ENCODE results near the gene SYCP2L. TPM values are rescaled to one million over a fixed set of nuclear protein-coding genes. Genes with fewer than 3 reads are reported as not detected.

Gene SYCP2L
- total and polyA plus RNA-seq, 2 experiments from 2014 or later: 10.5 to 11.0 TPM

DNA sequence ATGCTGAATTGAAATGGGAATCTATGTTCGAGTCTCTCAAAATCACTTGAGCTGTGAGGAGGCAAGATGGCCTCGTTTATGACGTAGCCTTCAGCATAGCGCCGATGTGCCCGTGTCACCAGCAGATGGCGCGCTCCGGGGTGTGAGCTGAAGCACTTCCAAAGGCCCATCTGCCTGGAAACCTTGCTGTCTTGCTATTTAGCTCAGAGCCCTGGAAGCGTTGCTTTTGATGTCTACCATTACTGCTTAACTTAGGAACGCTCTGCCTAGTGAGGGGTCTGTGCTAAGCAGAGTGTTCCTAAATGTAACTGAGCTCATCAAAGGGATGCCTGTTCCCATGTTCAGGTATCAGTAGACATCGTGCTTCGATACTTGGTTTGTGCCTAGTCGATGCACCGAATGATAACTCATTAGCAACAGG, 67.7 kb downstream of the SYCP2L start (continued):
- TF ChIP-seq, protein P1, sequence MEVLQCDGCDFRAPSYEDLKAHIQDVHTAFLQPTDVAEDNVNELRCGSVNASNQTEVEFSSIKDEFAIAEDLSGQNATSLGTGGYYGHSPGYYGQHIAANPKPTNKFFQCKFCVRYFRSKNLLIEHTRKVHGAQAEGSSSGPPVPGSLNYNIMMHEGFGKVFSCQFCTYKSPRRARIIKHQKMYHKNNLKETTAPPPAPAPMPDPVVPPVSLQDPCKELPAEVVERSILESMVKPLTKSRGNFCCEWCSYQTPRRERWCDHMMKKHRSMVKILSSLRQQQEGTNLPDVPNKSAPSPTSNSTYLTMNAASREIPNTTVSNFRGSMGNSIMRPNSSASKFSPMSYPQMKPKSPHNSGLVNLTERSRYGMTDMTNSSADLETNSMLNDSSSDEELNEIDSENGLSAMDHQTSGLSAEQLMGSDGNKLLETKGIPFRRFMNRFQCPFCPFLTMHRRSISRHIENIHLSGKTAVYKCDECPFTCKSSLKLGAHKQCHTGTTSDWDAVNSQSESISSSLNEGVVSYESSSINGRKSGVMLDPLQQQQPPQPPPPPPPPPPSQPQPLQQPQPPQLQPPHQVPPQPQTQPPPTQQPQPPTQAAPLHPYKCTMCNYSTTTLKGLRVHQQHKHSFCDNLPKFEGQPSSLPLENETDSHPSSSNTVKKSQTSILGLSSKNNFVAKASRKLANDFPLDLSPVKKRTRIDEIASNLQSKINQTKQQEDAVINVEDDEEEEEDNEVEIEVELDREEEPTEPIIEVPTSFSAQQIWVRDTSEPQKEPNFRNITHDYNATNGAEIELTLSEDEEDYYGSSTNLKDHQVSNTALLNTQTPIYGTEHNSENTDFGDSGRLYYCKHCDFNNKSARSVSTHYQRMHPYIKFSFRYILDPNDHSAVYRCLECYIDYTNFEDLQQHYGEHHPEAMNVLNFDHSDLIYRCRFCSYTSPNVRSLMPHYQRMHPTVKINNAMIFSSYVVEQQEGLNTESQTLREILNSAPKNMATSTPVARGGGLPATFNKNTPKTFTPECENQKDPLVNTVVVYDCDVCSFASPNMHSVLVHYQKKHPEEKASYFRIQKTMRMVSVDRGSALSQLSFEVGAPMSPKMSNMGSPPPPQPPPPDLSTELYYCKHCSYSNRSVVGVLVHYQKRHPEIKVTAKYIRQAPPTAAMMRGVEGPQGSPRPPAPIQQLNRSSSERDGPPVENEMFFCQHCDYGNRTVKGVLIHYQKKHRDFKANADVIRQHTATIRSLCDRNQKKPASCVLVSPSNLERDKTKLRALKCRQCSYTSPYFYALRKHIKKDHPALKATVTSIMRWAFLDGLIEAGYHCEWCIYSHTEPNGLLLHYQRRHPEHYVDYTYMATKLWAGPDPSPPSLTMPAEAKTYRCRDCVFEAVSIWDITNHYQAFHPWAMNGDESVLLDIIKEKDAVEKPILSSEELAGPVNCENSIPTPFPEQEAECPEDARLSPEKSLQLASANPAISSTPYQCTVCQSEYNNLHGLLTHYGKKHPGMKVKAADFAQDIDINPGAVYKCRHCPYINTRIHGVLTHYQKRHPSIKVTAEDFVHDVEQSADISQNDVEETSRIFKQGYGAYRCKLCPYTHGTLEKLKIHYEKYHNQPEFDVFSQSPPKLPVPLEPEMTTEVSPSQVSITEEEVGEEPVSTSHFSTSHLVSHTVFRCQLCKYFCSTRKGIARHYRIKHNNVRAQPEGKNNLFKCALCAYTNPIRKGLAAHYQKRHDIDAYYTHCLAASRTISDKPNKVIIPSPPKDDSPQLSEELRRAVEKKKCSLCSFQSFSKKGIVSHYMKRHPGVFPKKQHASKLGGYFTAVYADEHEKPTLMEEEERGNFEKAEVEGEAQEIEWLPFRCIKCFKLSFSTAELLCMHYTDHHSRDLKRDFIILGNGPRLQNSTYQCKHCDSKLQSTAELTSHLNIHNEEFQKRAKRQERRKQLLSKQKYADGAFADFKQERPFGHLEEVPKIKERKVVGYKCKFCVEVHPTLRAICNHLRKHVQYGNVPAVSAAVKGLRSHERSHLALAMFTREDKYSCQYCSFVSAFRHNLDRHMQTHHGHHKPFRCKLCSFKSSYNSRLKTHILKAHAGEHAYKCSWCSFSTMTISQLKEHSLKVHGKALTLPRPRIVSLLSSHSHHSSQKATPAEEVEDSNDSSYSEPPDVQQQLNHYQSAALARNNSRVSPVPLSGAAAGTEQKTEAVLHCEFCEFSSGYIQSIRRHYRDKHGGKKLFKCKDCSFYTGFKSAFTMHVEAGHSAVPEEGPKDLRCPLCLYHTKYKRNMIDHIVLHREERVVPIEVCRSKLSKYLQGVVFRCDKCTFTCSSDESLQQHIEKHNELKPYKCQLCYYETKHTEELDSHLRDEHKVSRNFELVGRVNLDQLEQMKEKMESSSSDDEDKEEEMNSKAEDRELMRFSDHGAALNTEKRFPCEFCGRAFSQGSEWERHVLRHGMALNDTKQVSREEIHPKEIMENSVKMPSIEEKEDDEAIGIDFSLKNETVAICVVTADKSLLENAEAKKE (CRISPR knock-in tag; IDR thresholded peaks at IDR 0.05): 0 out of 2 replicates have a peak, but pooled peaks have one; percentile 4
- TF ChIP-seq POLR2AphosphoS5 (IDR thresholded peaks at IDR 0.05; ENCODE audit: low read depth) (no peak), EZH2phosphoT487 (IDR thresholded peaks at IDR 0.05; ENCODE audit: unreplicated experiment) (no peak), ZNF331 (CRISPR knock-in tag; IDR thresholded peaks at IDR 0.05; ENCODE audit: low read depth) (no peak)
- TF ChIP-seq, protein P2, sequence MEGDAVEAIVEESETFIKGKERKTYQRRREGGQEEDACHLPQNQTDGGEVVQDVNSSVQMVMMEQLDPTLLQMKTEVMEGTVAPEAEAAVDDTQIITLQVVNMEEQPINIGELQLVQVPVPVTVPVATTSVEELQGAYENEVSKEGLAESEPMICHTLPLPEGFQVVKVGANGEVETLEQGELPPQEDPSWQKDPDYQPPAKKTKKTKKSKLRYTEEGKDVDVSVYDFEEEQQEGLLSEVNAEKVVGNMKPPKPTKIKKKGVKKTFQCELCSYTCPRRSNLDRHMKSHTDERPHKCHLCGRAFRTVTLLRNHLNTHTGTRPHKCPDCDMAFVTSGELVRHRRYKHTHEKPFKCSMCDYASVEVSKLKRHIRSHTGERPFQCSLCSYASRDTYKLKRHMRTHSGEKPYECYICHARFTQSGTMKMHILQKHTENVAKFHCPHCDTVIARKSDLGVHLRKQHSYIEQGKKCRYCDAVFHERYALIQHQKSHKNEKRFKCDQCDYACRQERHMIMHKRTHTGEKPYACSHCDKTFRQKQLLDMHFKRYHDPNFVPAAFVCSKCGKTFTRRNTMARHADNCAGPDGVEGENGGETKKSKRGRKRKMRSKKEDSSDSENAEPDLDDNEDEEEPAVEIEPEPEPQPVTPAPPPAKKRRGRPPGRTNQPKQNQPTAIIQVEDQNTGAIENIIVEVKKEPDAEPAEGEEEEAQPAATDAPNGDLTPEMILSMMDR (conservative IDR thresholded peaks at IDR 0.05; ENCODE audit: low read depth in 2 of 2): peak; percentile 96 to 98

DNA sequence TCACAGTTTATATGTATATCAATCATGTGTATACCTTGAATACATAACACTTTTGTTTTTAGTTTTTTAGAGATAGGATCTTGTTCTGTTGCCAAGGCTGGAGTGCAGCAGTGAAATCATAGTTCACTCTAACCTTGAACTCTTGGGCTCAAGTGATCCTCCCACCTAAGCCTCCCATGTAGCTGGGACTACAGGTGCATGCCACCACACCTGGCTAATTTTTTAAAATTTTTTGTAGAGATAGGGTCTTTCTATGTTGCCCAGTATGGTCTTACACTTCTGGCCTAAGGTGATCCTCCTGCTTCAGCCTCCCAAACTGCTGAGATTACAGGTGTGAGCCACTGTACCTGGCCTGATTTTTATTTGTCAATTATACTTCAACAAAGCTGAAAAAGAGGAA, 69.9 kb downstream of the SYCP2L start:
- no peak for ATAC-seq
- H3K4me3 Mint-ChIP-seq: no peak overlapping the region
- no peaks in the 10 kb centered on the region for H3K9me3 Mint-ChIP-seq
- H3K36me3 Mint-ChIP-seq (ENCODE audit: low read depth): peaks cover 3% of the 10 kb centered on the region; the same call in 1 of the 3 replicates
- H3K27me3 Mint-ChIP-seq (ENCODE audit: insufficient read depth, low read depth, poor library complexity): peaks cover 25% of the 10 kb centered on the region
- no peak overlapping the region for H3K27ac Mint-ChIP-seq
- Histone ChIP-seq H3F3A (replicated peaks; ENCODE audit: low read depth) (no peaks in the 10 kb centered on the region), H3K36me3 (ENCODE audit: insufficient read depth) (no peaks in the 10 kb centered on the region; the same call in 1 of the 2 replicates), H3K9me2 (ENCODE audit: insufficient read depth) (no peaks in the 10 kb centered on the region), H3K27ac (ENCODE audit: low read depth) (no peak overlapping the region), H3K4me1 (ENCODE audit: insufficient read depth) (0 out of 2 replicates have a peak, but pooled peaks cover 6% of the 10 kb centered on the region), H3K79me2 (replicated peaks; ENCODE audit: insufficient read depth) (no peaks in the 10 kb centered on the region), H3K4me2 (no peak overlapping the region), H3K27me3 (ENCODE audit: insufficient read depth) (peaks cover 20% of the 10 kb centered on the region), H4K20me1 (replicated peaks; ENCODE audit: insufficient read depth) (no peaks in the 10 kb centered on the region), H3K4me3 (no peak overlapping the region), H2AFZ (no peak overlapping the region)
- H3K4me1 Mint-ChIP-seq: peaks cover 5% of the 10 kb centered on the region; the same call in 2 of the 3 replicates
- no peak for DNase-seq (ENCODE audit: low spot score)
- TF ChIP-seq, protein P2 (conservative IDR thresholded peaks at IDR 0.05; ENCODE audit: low read depth in 2 of 2): no peak
- TF ChIP-seq STAT1 (IDR thresholded peaks at IDR 0.05; ENCODE audit: unreplicated experiment) (no peak), CREB1 (CRISPR knock-in tag; IDR thresholded peaks at IDR 0.05; ENCODE audit: low read depth) (no peak)
